Glutamatergic neuron (in vitro differentiated cells): ENCODE results near the gene TOGARAM1. TPM values are rescaled to one million over a fixed set of nuclear protein-coding genes. Genes with fewer than 3 reads are reported as not detected.

Experiments used
- DNase-seq: peaks from one replicate; pipeline ENCODE4 v3.0.0; 2022
- H3K27ac Mint-ChIP-seq: one replicate; pipeline ENCODE4 v1.8.0; 2020; ENCODE audit warnings: mild to moderate bottlenecking, mixed read lengths, inconsistent platforms; ENCODE audit not compliant: unreplicated experiment
- H3K27me3 Mint-ChIP-seq: one replicate; pipeline ENCODE4 v1.8.0; 2020; ENCODE audit warnings: mild to moderate bottlenecking, moderate library complexity, mixed read lengths, inconsistent platforms; ENCODE audit not compliant: unreplicated experiment
- H3K36me3 Mint-ChIP-seq: one replicate; pipeline ENCODE4 v1.8.0; 2020; ENCODE audit warnings: mild to moderate bottlenecking, mixed read lengths, inconsistent platforms; ENCODE audit not compliant: unreplicated experiment
- H3K4me1 Mint-ChIP-seq: one replicate; pipeline ENCODE4 v1.8.0; 2020; ENCODE audit warnings: mild to moderate bottlenecking, low read depth, mixed read lengths, inconsistent platforms; ENCODE audit not compliant: unreplicated experiment
- H3K4me3 Mint-ChIP-seq: one replicate; pipeline ENCODE4 v1.8.0; 2020; ENCODE audit warnings: mild to moderate bottlenecking, mixed read lengths, inconsistent platforms; ENCODE audit not compliant: unreplicated experiment
- H3K9me3 Mint-ChIP-seq: one replicate; pipeline ENCODE4 v1.8.0; 2020; ENCODE audit warnings: mild to moderate bottlenecking, moderate library complexity, mixed read lengths, inconsistent platforms; ENCODE audit not compliant: unreplicated experiment
- total RNA-seq: library from RNA; stranded (reverse); fragmentation: NEBNext Ultra II Directional; extraction: Animal tissue kit (Norgen Biotek cat#: 25700); gene quantifications from one replicate; pipeline ENCODE4 v1.2.1, GENCODE V29; 2021; ENCODE audit not compliant: unreplicated experiment
- TF ChIP-seq, protein P1 (sequence below): fragments of 200-600 bp; sonication (generic); IDR thresholded peaks from one replicate; pipeline ENCODE4 v1.5.0; 2021; ENCODE audit not compliant: partially characterized antibody, unreplicated experiment

The TOGARAM1 gene
- total RNA-seq, 1 donor from 2014 or later, result 16.7 TPM

GRCh38 chr14:45038256-45038655, 76.3 kb downstream of the TOGARAM1 start:
- Mint-ChIP-seq H3K36me3 (peaks cover 17% of the 10 kb centered on the region), H3K9me3 (peaks cover 4% of the 10 kb centered on the region), H3K4me3 (no peak overlapping the region), H3K4me1 (peaks cover 2% of the 10 kb centered on the region), H3K27ac (no peak overlapping the region), H3K27me3 (no peaks in the 10 kb centered on the region)
- TF ChIP-seq, protein P1, sequence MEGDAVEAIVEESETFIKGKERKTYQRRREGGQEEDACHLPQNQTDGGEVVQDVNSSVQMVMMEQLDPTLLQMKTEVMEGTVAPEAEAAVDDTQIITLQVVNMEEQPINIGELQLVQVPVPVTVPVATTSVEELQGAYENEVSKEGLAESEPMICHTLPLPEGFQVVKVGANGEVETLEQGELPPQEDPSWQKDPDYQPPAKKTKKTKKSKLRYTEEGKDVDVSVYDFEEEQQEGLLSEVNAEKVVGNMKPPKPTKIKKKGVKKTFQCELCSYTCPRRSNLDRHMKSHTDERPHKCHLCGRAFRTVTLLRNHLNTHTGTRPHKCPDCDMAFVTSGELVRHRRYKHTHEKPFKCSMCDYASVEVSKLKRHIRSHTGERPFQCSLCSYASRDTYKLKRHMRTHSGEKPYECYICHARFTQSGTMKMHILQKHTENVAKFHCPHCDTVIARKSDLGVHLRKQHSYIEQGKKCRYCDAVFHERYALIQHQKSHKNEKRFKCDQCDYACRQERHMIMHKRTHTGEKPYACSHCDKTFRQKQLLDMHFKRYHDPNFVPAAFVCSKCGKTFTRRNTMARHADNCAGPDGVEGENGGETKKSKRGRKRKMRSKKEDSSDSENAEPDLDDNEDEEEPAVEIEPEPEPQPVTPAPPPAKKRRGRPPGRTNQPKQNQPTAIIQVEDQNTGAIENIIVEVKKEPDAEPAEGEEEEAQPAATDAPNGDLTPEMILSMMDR, result no peak
- no peak for DNase-seq

DNA sequence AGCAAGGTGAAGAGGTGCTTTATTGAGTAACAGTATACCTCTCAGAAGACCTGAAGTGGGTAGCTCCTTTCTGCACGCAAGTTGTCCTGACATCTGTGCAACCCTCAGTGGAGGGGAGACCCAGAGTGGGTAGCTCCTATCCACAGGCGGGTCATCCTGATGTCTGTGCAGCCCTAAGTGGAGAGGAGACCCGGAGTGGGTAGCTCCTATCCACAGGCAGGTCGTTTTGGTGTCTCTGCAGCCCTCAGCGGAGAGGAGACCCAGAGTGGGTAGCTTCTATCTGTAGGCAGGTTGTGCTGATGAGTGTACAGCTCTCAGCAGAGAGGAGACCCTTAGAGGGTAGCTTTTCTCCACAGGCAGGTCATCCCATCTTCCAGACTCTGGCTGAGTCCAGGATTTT, 76.9 kb downstream of the TOGARAM1 start:
- peaks cover 17% of the 10 kb centered on the region for H3K36me3 Mint-ChIP-seq
- DNase-seq, result no peak
- no peak overlapping the region for H3K27ac Mint-ChIP-seq
- H3K4me1 Mint-ChIP-seq, result peaks cover 2% of the 10 kb centered on the region
- H3K27me3 Mint-ChIP-seq, result no peaks in the 10 kb centered on the region
- peaks cover 4% of the 10 kb centered on the region for H3K9me3 Mint-ChIP-seq
- TF ChIP-seq, protein P1, result no peak
- no peak overlapping the region for H3K4me3 Mint-ChIP-seq

DNA sequence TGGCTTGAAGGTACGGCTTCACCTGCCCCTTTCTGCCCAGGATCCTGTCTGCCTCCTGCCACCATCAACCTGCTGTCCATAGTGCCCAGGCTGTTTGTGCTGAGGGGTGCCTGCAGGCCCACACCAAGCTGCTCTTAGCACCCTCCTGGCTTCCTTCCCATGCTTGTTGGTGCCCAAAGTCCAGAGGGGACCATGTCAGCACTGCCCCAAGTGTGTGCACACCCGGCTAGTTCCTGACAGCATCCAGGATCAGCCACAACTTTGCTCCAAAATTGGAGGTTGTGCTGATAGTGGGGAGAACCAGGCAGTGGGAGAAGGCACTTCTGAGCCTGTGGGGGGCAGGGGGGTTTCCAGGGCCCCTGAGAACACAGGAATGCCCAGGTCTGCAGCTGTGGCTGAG, 77.4 kb downstream of the TOGARAM1 start:
- Mint-ChIP-seq H3K36me3 (peaks cover 17% of the 10 kb centered on the region), H3K4me3 (no peak overlapping the region), H3K9me3 (peaks cover 4% of the 10 kb centered on the region), H3K4me1 (peaks cover 2% of the 10 kb centered on the region), H3K27ac (no peak overlapping the region), H3K27me3 (no peaks in the 10 kb centered on the region)
- DNase-seq, result no peak
- TF ChIP-seq, protein P1, result no peak

DNA sequence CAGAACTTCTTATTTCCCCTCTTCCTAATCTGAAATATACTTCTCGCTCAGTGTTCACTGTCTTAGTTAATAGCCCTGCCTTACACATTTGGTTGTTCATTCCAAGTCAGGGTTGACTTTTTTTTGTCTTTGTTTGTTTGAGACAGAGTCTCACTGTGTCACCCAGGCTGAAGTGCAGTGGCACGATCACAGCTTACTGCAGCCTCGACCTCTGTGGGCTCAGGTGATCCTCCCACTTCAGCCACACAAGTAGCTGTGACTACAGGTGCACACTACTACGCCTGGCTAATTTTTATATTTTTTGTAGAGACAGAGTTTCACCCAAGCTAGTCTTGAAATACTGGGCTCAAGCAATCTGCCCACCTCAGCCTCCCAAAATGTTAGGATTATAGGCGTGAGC, 79.7 kb downstream of the TOGARAM1 start:
- H3K4me3 Mint-ChIP-seq, result no peak overlapping the region
- H3K27ac Mint-ChIP-seq, result peak overlapping the region; percentile 24
- peaks cover 2% of the 10 kb centered on the region for H3K4me1 Mint-ChIP-seq
- DNase-seq, result no peak
- TF ChIP-seq, protein P1, result no peak
- H3K9me3 Mint-ChIP-seq, result no peaks in the 10 kb centered on the region
- H3K27me3 Mint-ChIP-seq, result no peaks in the 10 kb centered on the region
- H3K36me3 Mint-ChIP-seq, result peaks cover 15% of the 10 kb centered on the region

DNA sequence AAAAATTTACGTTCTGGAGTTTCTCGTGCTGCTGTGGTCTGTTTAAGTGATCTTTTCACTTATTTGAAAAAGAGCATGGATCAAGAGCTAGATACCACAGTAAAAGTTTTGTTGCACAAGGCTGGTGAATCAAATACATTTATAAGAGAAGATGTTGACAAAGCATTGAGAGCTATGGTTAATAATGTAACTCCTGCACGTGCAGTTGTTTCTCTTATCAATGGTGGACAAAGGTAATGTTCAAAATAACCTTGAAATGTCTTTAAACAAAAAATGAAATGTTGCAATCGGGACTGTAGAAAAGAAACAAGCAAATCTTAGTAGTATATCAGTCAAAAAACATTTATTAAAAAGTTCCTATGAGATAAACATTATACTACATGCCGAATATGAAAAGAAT, 82.6 kb downstream of the TOGARAM1 start:
- no peak overlapping the region for H3K4me3 Mint-ChIP-seq
- H3K36me3 Mint-ChIP-seq, result no peaks in the 10 kb centered on the region
- no peaks in the 10 kb centered on the region for H3K27me3 Mint-ChIP-seq
- peaks cover 2% of the 10 kb centered on the region for H3K4me1 Mint-ChIP-seq
- no peak overlapping the region for H3K27ac Mint-ChIP-seq
- no peak for DNase-seq
- no peaks in the 10 kb centered on the region for H3K9me3 Mint-ChIP-seq
- TF ChIP-seq, protein P1, result no peak
